Gastroesophageal sphincter (tissue), 4 donors: ENCODE results near the gene DCAF16. TPM values are rescaled to one million over a fixed set of nuclear protein-coding genes. Genes with fewer than 3 reads are reported as not detected.
"Not testable (repeated sequence)": the region's sequence is repeated elsewhere in the genome, so short reads cannot be mapped to it uniquely, and the experiment has no call there.

Experiments
- ATAC-seq: fragments of 150-250 bp; one replicate; pipeline ENCODE4 v1.9.1; 2016; ENCODE audit warnings: mild to moderate bottlenecking, moderate library complexity
- H3K27ac ChIP-seq, 4 donors: fragments of 200-600 bp; sonication (generic) in 3 of 4; 1 replicate in 3 of 4; 2 replicates in 1 of 4; pipeline ENCODE4 v1.5.1; 2016 to 2019
- H3K27me3 ChIP-seq: fragments of 200-600 bp; sonication (generic); one replicate; pipeline ENCODE4 v1.5.1; 2019
- H3K36me3 ChIP-seq, 2 donors: fragments of 200-600 bp; sonication (generic); one replicate each; pipeline ENCODE4 v1.5.1; 2019; ENCODE audit warnings: control low read depth in 1 of 2
- H3K4me1 ChIP-seq, 3 donors: fragments of 200-600 bp; sonication (generic); 1 replicate in 2 of 3; 2 replicates in 1 of 3; pipeline ENCODE4 v1.5.1; 2016 to 2019; ENCODE audit warnings: control low read depth in 2 of 3
- H3K4me3 ChIP-seq, 2 donors: fragments of 200-600 bp; sonication (generic); one replicate each; pipeline ENCODE4 v1.5.1; 2019; ENCODE audit warnings: mild to moderate bottlenecking in 1 of 2, moderate library complexity in 1 of 2
- H3K9me3 ChIP-seq, 3 donors: fragments of 200-600 bp; sonication (generic); one replicate each; pipeline ENCODE4 v1.5.1; 2017 to 2019; ENCODE audit warnings: control low read depth in 2 of 3
- CTCF ChIP-seq, 4 experiments: fragments of 200-600 bp in 2 of 4; fragments of 450-650 bp in 2 of 4; sonication (generic) in 1 of 4; IDR thresholded peaks; one replicate each; pipeline ENCODE4 v1.5.1; 2017 to 2019; ENCODE audit warnings: antibody characterized with exemption in 4 of 4, mild to moderate bottlenecking in 2 of 4, moderate library complexity in 2 of 4
- EP300 ChIP-seq: sonication (generic); formaldehyde crosslinking; IDR thresholded peaks from one replicate; pipeline ENCODE4 v1.6.1; 2017; ENCODE audit warnings: antibody characterized with exemption, mild to moderate bottlenecking
- POLR2A ChIP-seq, 2 donors: fragments of 450-650 bp; IDR thresholded peaks; one replicate each; pipeline ENCODE4 v1.6.1; 2017; ENCODE audit warnings: antibody characterized with exemption in 2 of 2, mild to moderate bottlenecking in 2 of 2, moderate library complexity in 1 of 2
- POLR2AphosphoS5 ChIP-seq: sonication (generic); formaldehyde crosslinking; IDR thresholded peaks from one replicate; pipeline ENCODE4 v1.6.1; 2017; ENCODE audit warnings: antibody characterized with exemption
- WGBS, 2 donors: methylation state at CpG; one replicate each; pipeline ENCODE4 v1.1.5; 2018; ENCODE audit warnings: low coverage in 1 of 2; 5-methylcytosine and 5-hydroxymethylcytosine counted together
- total RNA-seq, 4 donors: library from RNA; depleted of rRNA; stranded (reverse); fragments of >200 nt; gene quantifications; one replicate each; pipeline ENCODE4 v1.1.0, GENCODE V29; 2016

DCAF16 gene
- total RNA-seq: 10 to 100 TPM; 20.8 to 36.4 (median 23.8) TPM

DNA sequence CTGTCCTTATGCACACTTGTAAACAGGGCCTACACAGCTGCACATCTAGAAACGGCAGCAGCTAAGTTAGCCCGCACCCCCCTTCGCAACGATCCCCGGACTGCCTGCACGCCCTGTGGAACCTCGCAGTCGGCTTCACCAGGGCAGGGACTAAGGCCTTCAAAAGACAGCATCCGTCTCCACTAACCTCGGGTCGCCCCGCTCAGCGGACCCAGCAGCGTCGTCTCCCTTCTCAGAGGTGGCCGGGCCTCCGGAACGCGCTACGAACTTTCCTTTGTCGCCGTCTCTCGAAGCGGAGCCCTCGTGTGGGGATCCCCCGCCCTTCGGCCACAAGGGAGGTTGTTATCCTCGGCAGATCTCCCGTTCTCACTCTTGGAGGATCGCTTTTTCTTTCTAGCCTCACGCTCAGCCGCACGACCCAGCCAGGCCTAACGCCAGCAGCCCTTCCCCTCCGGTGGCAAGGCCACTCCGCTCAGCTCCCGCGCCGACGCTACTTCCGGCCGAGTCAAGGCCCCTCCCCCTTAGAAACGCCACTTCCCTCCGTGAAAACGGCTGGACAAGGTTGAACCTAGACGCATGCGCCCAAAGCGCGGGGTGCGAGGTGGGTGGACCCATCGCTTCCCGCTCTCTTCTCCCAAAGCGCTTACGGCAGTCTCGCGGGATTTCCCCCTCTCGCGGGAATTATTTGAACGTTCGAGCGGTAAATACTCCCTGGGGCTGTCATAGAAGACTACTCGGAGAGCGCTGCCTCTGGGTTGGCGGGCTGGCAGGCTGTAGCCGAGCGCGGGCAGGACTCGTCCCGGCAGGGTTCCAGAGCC is at the start of gene DCAF16, which contains the start of gene NCAPG:
Gene DCAF16 (minus strand): TSS at position 498 of the 818 bp plus-strand sequence. CDS start 6,616 bp downstream, outside the sequence.
Gene NCAPG (plus strand): TSS at position 720 of the 818 bp plus-strand sequence. CDS start 99 bp downstream, outside the sequence.
- 0% methylated on average over 3 to 4 of the region's 69 CpGs for WGBS, 2 donors
- Histone ChIP-seq H3K9me3 (no peaks in the 10 kb centered on the region), H3K27ac (peak within 1 kb of the TSS; percentile 89 to 98 (median 94)), H3K4me3 (peak within 1 kb of the TSS; percentile 76 to 89), H3K4me1 (peaks cover 6 to 53% (median 34%) of the 10 kb centered on the region in 3 donors), H3K27me3 (no peaks in the 10 kb centered on the region), H3K36me3 (no peaks in the 10 kb centered on the region)
- TF ChIP-seq POLR2AphosphoS5 (peak; percentile 98), CTCF (IDR thresholded peaks at IDR 0.05) (peak in 1 of 4 experiments; percentile 6), EP300 (no peak), POLR2A (IDR thresholded peaks at IDR 0.05) (peak; percentile 82 to 90)
- ATAC-seq: peak; percentile 100

GRCh38 chr4:17859793-17860406 is 49.3 kb upstream of the DCAF16 start:
- Histone ChIP-seq H3K4me3 (no peak overlapping the region), H3K9me3 (peaks cover 0 to 7% (median 0%) of the 10 kb centered on the region in 3 donors), H3K4me1 (no peaks in the 10 kb centered on the region), H3K36me3 (peaks cover 0 to 8% of the 10 kb centered on the region in 2 donors), H3K27me3 (no peaks in the 10 kb centered on the region), H3K27ac (no peak overlapping the region)
- 92 to 100% methylated on average over 5 of the region's 5 CpGs for WGBS, 2 donors
- ATAC-seq: no peak
- TF ChIP-seq CTCF (IDR thresholded peaks at IDR 0.05) (no peak), POLR2A (IDR thresholded peaks at IDR 0.05) (no peak), EP300 (no peak), POLR2AphosphoS5 (no peak)

GRCh38 chr4:17854036-17854435 is 43.5 kb upstream of the DCAF16 start:
- no peaks in the 10 kb centered on the region for H3K4me1 ChIP-seq
- 45 to 65% methylated on average over 3 of the region's 3 CpGs for WGBS, 2 donors
- TF ChIP-seq POLR2A (IDR thresholded peaks at IDR 0.05): no peak
- no peak for TF ChIP-seq POLR2AphosphoS5
- TF ChIP-seq EP300: no peak
- no peak for TF ChIP-seq CTCF (IDR thresholded peaks at IDR 0.05)
- H3K27me3 ChIP-seq: no peaks in the 10 kb centered on the region
- no peak for ATAC-seq
- H3K27ac ChIP-seq: no peak overlapping the region
- H3K36me3 ChIP-seq: no peaks in the 10 kb centered on the region
- H3K9me3 ChIP-seq: peaks cover 0 to 2% (median 0%) of the 10 kb centered on the region in 3 donors
- no peak overlapping the region for H3K4me3 ChIP-seq

DNA sequence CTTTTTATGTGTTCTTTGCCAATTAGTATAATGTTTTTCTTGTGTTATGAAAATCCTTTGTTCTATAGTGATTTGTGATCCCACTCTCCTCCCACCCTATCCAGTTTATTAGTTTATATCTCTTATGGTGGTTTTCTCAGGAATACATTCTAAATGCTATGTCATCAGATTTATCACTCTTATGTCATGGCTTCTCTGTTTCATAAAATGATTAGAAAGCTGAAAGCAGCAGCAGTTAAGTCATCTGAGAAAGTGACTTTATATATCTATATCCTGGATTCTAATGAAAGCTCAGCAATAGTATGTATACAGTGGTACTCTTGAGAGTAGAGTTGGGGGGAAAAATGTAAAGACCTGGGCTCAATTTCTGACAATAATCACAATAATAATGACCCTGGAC is 41.4 kb upstream of the DCAF16 start:
- Histone ChIP-seq H3K9me3 (peaks cover 0 to 12% (median 0%) of the 10 kb centered on the region in 3 donors), H3K4me3 (no peak overlapping the region), H3K27me3 (no peaks in the 10 kb centered on the region), H3K27ac (no peak overlapping the region), H3K4me1 (no peaks in the 10 kb centered on the region), H3K36me3 (no peaks in the 10 kb centered on the region)
- no peak for TF ChIP-seq CTCF (IDR thresholded peaks at IDR 0.05)
- no peak for TF ChIP-seq POLR2A (IDR thresholded peaks at IDR 0.05)
- no peak for ATAC-seq

DNA sequence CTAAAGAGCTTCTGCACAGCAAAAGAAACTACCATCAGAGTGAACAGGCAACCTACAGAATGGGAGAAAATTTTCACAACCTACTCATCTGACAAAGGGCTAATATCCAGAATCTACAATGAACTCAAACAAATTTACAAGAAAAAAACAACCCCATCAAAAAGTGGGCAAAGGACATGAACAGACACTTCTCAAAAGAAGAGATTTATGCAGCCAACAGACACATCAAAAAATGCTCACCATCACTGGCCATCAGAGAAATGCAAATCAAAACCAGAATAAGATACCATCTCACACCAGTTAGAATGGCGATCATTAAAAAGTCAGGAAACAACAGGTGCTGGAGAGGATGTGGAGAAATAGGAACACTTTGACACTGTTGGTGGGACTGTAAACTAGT is 39.7 kb upstream of the DCAF16 start:
- 80 to 100% methylated on average over 1 of the region's 1 CpG for WGBS, 2 donors
- peaks cover 0 to 12% (median 0%) of the 10 kb centered on the region in 3 donors for H3K9me3 ChIP-seq
- H3K27ac ChIP-seq, ATAC-seq, H3K36me3 ChIP-seq, H3K4me3 ChIP-seq, H3K4me1 ChIP-seq, H3K27me3 ChIP-seq: not testable (repeated sequence)
